GM03348 (cell line): ENCODE measurements around the gene PRB3.

Experiments
- DNase-seq: peaks from one replicate; pipeline ENCODE4 v3.0.0; 2012; ENCODE audit warnings: low spot score

PRB3 gene

DNA sequence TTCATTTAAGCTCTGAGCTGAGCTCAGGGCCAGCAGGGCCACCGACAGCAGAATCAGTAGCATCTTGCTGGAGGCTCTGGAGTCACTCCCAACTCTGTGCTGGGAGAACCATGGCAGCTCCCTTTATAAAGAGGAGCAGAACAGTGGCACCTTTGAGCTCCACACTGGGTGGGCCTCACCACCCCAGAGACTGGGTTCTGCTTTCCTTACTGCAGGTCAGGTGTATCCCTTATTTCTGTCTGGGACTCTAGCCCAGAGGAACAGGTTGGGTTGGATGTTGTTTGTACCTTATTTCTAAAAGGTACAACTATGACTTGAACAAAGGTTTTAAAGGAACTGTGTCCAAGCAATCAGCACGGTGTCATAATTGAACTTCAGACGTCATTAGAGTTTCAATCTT is at the start of gene PRB3:
PRB3 (minus strand) TSS at position 101 of the 400 bp plus-strand sequence; CDS start at position 63, 38 bp downstream.
- DNase-seq = no peak

DNA sequence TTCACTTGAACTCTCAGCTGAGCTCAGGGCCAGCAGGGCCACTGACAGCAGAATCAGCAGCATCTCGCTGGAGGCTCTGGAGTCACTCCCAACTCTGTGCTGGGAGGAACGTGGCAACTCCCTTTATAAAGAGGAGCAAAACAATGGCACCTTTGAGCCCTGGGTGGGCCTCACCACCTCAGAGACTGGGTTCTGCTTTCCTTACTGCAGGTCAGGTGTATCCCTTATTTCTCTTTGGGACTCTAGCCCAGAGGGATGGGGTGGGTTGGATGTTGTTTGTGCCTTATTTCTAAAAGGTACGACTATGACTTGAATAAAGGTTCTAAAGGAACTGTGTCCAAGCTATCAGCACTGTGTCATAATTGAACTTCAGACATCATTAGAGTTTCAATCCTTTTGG is 40.8 kb upstream of the PRB3 start, which contains the start of gene PRB4:
PRB4 (minus strand) TSS at position 101 of the 400 bp plus-strand sequence; CDS start at position 63, 38 bp downstream.
- DNase-seq = no peak

DNA sequence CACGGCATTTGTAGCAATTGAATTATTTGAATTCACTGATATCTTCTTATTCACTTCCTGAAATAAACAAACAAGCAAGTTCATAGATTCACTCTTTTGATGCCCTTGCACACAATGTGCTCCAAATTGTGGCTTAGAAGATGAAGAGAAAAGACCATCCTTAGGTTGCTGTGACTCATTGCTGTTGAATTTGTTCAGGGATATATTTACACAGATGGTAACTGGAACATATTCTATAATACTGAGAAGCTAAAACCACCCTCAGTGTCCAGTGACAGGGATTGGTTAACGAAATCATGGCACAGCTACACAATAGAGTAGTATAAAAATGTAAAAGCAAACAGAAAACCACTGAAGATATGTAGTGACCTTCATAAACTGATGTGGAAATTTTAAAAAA is 37.6 kb upstream of the PRB3 start:
- no peak for DNase-seq

DNA sequence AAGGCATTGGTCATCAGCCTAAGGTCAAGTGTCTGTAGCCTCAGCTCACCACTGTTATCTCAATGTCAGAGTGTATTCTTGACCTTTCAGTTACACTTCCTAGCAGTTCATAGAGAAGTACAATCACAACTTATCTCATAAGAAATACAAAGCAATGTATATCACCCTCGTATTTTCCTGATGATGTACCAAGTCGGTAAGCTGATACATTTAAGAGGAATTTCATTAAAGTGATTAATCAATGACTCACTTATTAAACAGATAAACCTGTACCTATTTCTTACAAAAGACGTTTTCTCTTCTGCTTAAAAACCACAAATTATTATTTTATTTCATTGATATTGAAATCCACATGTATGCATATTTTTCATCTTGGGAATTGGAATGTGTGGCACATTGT is 3.9 kb upstream of the PRB3 start:
- DNase-seq = no peak

DNA sequence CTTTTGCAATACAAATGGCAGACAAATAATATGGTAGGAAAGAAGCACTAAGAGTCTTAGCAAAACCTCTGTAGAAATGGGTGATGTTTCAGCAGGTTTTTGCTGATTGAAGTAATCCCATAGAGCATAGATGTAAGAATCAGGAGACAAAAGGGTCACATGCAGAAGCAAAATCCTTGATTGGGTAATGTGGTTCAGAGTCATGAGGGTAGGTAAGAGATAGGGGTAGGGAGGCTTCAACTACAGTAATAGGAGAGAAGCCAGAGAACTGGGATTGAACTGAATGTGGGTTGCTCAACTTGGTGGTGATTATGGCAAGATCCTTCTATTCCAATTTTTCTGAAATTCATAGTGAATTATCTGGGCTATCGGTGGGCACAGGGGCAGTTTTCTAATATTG is 5.0 kb downstream of the PRB3 start:
- DNase-seq = no peak

DNA sequence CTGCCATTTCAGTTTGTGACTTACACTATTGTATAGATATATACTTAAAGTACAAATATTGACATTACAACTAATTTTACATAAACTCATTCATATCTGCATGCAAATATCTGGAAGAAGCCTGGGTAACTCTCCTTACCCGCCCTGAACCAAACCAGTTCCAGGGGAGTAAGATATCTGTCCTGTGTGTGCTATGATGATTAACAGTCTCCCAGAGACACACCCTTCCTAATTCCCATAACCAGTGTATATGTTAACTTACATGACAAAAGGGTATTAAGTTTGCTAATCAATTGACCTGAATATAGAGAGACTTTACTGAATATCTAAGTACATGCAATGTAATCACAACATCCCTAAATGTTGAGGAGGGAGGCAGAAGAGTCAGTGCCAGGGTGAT is 23.0 kb downstream of the PRB3 start:
- no peak for DNase-seq

DNA sequence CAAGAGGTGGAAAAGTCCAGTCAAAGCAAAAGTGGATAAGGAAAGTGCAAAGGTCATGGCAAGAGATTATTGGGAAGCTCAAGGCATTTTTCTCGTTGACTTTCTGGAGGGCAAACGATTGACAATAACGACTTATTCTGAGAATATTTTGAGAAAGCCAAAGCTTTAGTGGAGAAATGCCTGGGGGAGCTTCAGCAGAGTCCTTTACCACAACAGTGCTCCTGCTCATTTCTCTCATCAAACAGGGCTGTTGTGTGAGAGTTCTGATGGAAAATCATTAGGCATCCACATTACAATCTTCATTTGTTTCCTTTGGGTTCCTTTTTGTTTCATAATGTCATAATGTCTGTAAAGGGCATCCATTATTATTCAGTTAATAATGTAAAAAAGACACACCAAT is 26.9 kb downstream of the PRB3 start:
- no peak for DNase-seq

DNA sequence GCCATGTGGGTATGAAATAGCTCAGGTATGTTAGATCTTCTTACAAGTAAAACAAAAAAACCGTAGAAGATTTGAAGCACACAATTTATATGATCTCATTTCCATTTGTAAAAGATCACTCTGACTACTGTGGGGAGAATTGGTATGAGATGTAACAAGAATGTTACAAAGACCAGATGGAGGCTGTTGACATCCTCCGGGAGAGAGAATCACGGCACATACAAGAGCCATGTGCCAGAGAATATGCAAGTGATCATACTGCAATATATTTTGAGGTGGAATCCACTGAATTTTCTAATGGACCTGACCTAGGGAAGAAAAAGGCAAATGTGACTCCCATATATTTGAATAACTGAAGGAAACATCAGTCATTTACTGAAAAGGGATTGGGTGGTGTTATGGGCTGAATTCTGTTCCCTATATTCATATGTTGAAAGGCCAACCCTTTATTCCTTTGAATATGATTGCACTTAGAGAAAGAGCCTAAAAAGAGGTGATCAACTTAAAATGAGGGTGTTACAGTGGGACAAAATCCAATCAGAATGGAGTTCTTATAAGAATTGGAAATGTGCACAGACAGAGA is 29.1 kb downstream of the PRB3 start:
- no peak for DNase-seq

DNA sequence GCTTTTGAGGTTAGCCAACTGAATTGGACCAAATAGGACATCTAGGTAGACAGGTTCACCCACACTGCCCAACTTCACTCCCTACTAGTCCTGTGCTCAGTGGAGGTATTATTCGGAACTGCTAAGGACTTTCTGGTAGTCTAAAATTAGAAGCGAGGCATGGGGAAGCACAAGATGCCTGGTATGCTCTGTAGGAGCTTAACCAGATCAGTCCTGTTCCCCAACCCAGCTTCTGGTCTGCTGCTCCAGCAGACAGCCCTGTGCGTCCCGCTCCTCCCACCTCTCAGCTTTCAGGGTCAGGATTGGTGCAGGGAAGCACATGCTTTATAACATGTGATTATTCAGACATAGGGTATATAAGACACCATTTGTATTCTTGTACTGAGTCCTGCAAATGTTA is 31.2 kb downstream of the PRB3 start:
- no peak for DNase-seq

DNA sequence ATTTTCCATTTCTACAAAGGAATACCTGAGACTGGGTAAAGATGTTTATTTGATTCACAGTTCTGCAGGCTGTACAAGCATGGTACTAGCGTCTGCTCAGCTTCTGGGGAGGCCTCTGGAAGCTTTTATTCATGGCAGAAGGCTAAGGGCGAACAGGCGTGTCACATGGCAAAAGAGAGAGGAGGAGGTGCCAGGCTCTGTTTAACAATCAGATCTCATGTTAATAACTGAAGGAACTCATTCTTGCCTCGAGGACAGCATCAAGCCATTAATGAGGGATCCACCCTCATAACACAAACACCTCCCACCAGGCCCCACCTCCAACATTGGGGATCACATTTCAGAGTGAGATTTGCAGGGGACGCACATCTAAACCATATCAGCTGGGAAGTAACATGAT is 36.0 kb downstream of the PRB3 start:
- DNase-seq = no peak

DNA sequence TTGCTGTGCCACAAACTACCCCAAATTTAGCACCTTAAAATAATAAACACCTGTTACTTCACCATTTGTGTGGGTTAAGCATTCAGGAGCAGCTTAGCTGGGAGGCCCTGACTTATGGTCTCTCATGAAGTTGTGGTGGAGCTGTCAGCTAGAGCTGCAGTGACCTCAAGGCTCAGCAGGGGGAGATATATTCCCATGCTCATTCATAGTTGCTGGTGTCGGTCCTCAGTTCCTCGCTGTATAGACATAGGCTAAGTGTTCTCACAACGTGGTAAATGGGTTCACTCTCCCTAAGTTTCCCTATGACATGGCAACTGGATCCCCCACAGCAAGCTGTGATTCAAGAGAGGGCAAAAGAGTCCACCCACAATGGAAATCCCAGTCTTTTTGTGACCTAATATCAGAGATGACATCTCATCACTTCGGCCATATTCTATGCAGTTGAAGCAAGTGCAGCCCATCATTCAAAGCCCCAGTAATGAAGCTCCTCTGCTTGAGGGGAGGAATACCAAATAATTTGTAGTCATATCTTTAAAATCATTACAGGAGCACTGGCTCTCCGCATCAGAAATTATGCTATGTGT is 41.1 kb downstream of the PRB3 start:
- peak; percentile 54 for DNase-seq

DNA sequence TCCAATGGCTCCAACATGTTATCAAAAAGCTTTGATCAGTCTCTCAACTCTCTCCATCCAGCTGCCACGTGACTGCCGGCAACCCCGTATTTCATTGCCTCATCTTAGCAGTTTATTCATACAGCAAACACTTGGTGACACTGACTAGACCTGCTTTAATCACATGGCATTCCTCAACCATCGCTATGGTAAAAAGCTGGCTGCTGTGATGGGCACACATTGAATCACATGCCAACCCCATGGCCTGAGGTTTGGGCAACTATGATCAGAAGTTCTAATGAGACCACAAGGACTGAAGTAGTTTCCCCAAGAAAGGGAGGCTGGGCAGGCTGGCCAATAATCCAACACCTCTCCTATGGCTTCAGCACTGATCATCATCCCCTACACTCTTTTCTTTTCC is 42.1 kb downstream of the PRB3 start:
- DNase-seq = no peak
